Hepatocyte (in vitro differentiated cells): Measurements from ENCODE around the gene C19orf33. TPM values are rescaled to one million over a fixed set of nuclear protein-coding genes. Genes with fewer than 3 reads are reported as not detected.

Source experiments
- DNase-seq: peaks from one replicate; pipeline ENCODE4 v3.0.0-alpha.2; 2016; ENCODE audit warnings: low spot score
- H2AFZ ChIP-seq: fragments of 200-600 bp; sonication (generic); 2 replicates; pipeline ENCODE4 v1.6.0; 2016; ENCODE audit warnings: antibody characterized with exemption, mild to moderate bottlenecking
- H3K27ac ChIP-seq: fragments of 200-600 bp; sonication (generic); 2 replicates; pipeline ENCODE4 v1.5.1; 2016; ENCODE audit warnings: mild to moderate bottlenecking
- H3K27me3 ChIP-seq: fragments of 200-600 bp; sonication (generic); 2 replicates; pipeline ENCODE4 v1.6.1; 2016
- H3K36me3 ChIP-seq: fragments of 200-600 bp; sonication (generic); replicated peaks from 2 replicates; pipeline ENCODE4 v1.5.1; 2016; ENCODE audit warnings: low read depth; ENCODE audit not compliant: insufficient read depth
- H3K4me1 ChIP-seq: fragments of 200-600 bp; sonication (generic); 2 replicates; pipeline ENCODE4 v1.5.1; 2016; ENCODE audit warnings: mild to moderate bottlenecking, moderate library complexity; ENCODE audit not compliant: insufficient read depth
- H3K4me2 ChIP-seq: fragments of 200-600 bp; sonication (generic); 2 replicates; pipeline ENCODE4 v1.6.0; 2016
- H3K4me3 ChIP-seq: fragments of 200-600 bp; sonication (generic); 2 replicates; pipeline ENCODE4 v1.5.1; 2016; ENCODE audit warnings: mild to moderate bottlenecking
- H3K79me2 ChIP-seq: fragments of 200-600 bp; sonication (generic); 2 replicates; pipeline ENCODE4 v1.6.0; 2017; ENCODE audit warnings: mild to moderate bottlenecking
- H3K9me2 ChIP-seq: fragments of 200-600 bp; sonication (generic); replicated peaks from 2 replicates; pipeline ENCODE4 v1.6.0; 2017; ENCODE audit warnings: mild to moderate bottlenecking; ENCODE audit not compliant: insufficient read depth
- H3K9me3 ChIP-seq: fragments of 200-600 bp; sonication (generic); 2 replicates; pipeline ENCODE4 v1.5.1; 2016; ENCODE audit warnings: low read depth, mild to moderate bottlenecking
- H4K20me1 ChIP-seq: fragments of 200-600 bp; sonication (generic); 2 replicates; pipeline ENCODE4 v1.6.0; 2016; ENCODE audit warnings: mild to moderate bottlenecking; ENCODE audit not compliant: insufficient read depth, poor library complexity, severe bottlenecking
- EZH2 ChIP-seq: fragments of 200-600 bp; sonication (generic); IDR thresholded peaks from 2 replicates; pipeline ENCODE4 v1.6.1; 2016; ENCODE audit warnings: antibody characterized with exemption, mild to moderate bottlenecking, borderline replicate concordance
- EZH2phosphoT487 ChIP-seq: fragments of 200-600 bp; sonication (generic); IDR thresholded peaks from one replicate; pipeline ENCODE4 v1.6.1; 2018; ENCODE audit warnings: antibody characterized with exemption, mild to moderate bottlenecking, low read depth, moderate library complexity; ENCODE audit not compliant: unreplicated experiment, severe bottlenecking
- WGBS: methylation state at CpG from one replicate; pipeline ENCODE4 v1.1.6; 2016; ENCODE audit warnings: low lambda C conversion rate; ENCODE audit errors: missing lambda C conversion rate; 5-methylcytosine and 5-hydroxymethylcytosine counted together
- polyA plus RNA-seq: library from polyadenylated mRNA; unstranded; fragments of >200 nt; fragmentation: Nextera tagmentation; extraction: Ambion mirVana; gene quantifications from 2 replicates; pipeline ENCODE4 v1.2.1, GENCODE V29; 2016
- total RNA-seq: library from RNA; depleted of rRNA; stranded (reverse); fragments of >200 nt; gene quantifications from 2 replicates; pipeline ENCODE4 v1.2.3, GENCODE V29; 2014
- TF ChIP-seq, protein P1 (sequence below): fragments of 200-600 bp; sonication (generic); IDR thresholded peaks from 2 replicates; pipeline ENCODE4 v1.5.1; 2016; ENCODE audit warnings: antibody characterized with exemption, mild to moderate bottlenecking; ENCODE audit not compliant: poor library complexity

Gene C19orf33
- total and polyA plus RNA-seq, 2 experiments from 2014 or later = 118 to 126 TPM

DNA sequence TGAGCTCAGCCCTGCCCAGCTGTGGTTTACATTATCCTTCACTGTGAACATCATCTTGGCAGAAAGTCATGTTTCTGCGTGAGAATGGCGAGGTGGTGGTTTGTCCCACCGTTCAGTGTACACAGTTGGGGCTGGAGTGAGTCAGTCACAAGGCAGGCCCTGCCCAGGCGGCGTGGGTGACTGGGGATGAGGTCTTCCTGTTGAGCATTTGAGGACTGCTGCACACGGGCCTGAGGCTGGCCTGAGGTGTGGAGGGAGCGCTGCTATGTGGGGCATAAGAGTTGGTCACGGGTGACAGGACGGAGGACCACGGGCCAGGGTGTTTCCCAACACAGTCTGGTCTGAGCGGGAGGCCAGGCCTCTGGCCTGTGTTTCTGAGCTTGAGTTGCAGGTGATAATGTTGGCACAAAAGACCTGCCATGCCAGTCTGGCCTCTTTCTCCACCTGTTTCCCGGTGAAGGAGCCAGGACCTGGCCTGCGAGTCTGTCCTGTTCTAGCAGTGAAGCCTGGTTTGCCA, 13.4 kb upstream of the C19orf33 start:
- Histone ChIP-seq H3K4me3 (no peak overlapping the region), H3K27me3 (no peaks in the 10 kb centered on the region), H3K36me3 (no peaks in the 10 kb centered on the region), H3K4me2 (no peak overlapping the region), H3K4me1 (peaks cover 13% of the 10 kb centered on the region), H3K9me3 (no peaks in the 10 kb centered on the region), H2AFZ (no peak overlapping the region), H3K9me2 (no peaks in the 10 kb centered on the region), H3K27ac (peak overlapping the region; percentile 65), H4K20me1 (no peaks in the 10 kb centered on the region), H3K79me2 (peaks cover 6% of the 10 kb centered on the region)
- WGBS = 71% methylated on average over 13 of the region's 13 CpGs
- DNase-seq = peak; percentile 48
- TF ChIP-seq, protein P1, sequence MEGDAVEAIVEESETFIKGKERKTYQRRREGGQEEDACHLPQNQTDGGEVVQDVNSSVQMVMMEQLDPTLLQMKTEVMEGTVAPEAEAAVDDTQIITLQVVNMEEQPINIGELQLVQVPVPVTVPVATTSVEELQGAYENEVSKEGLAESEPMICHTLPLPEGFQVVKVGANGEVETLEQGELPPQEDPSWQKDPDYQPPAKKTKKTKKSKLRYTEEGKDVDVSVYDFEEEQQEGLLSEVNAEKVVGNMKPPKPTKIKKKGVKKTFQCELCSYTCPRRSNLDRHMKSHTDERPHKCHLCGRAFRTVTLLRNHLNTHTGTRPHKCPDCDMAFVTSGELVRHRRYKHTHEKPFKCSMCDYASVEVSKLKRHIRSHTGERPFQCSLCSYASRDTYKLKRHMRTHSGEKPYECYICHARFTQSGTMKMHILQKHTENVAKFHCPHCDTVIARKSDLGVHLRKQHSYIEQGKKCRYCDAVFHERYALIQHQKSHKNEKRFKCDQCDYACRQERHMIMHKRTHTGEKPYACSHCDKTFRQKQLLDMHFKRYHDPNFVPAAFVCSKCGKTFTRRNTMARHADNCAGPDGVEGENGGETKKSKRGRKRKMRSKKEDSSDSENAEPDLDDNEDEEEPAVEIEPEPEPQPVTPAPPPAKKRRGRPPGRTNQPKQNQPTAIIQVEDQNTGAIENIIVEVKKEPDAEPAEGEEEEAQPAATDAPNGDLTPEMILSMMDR = no peak
- TF ChIP-seq EZH2phosphoT487 (no peak), EZH2 (no peak)

DNA sequence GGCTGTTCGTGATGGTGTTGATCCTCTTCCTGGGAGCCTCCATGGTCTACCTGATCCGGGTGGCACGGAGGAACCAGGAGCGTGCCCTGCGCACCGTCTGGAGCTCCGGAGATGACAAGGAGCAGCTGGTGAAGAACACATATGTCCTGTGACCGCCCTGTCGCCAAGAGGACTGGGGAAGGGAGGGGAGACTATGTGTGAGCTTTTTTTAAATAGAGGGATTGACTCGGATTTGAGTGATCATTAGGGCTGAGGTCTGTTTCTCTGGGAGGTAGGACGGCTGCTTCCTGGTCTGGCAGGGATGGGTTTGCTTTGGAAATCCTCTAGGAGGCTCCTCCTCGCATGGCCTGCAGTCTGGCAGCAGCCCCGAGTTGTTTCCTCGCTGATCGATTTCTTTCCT, 12.2 kb upstream of the C19orf33 start:
- 71% methylated on average over 15 of the region's 15 CpGs for WGBS
- DNase-seq = no peak

DNA sequence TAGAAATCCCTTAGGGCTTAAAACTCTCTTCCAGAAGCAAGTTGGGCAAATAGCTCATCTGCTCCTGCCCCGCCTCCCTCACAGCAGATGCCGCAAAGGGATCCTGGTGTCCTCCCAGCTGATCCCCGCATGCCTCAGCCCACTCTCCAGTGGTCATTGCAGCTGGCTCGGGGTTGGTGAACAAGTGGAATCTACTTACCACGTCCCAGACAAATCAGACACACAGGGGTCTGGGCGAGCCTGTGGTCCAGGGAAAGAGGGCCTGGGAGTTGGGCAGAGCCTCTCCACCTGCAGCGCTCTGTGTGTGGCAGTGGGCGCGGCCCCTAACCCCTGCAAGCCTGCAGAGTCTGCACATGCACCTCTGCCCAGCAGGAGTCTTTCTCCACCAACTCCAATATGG, 10.8 kb upstream of the C19orf33 start:
- 92% methylated on average over 9 of the region's 9 CpGs for WGBS
- H3K79me2 ChIP-seq = no peaks in the 10 kb centered on the region
- H3K9me3 ChIP-seq = no peaks in the 10 kb centered on the region
- H3K4me3 ChIP-seq = no peak overlapping the region
- no peak overlapping the region for H3K27ac ChIP-seq
- H3K27me3 ChIP-seq = no peaks in the 10 kb centered on the region
- H3K4me2 ChIP-seq = no peak overlapping the region
- H3K9me2 ChIP-seq = no peaks in the 10 kb centered on the region
- H4K20me1 ChIP-seq = no peaks in the 10 kb centered on the region
- no peak overlapping the region for H2AFZ ChIP-seq
- H3K36me3 ChIP-seq = no peaks in the 10 kb centered on the region
- TF ChIP-seq EZH2phosphoT487 (no peak), EZH2 (no peak)
- TF ChIP-seq, protein P1 = no peak
- peaks cover 14% of the 10 kb centered on the region for H3K4me1 ChIP-seq
- DNase-seq = no peak

More for the DNA sequence above, 12.2 kb upstream of the C19orf33 start:
- H3K4me3 ChIP-seq = no peak overlapping the region
- H3K27ac ChIP-seq = peak overlapping the region; percentile 55
- no peaks in the 10 kb centered on the region for H3K36me3 ChIP-seq
- H3K79me2 ChIP-seq = no peaks in the 10 kb centered on the region
- H3K27me3 ChIP-seq = no peaks in the 10 kb centered on the region
- H3K9me2 ChIP-seq = no peaks in the 10 kb centered on the region
- no peak overlapping the region for H3K4me2 ChIP-seq
- H4K20me1 ChIP-seq = no peaks in the 10 kb centered on the region
- H3K9me3 ChIP-seq = no peaks in the 10 kb centered on the region
- peaks cover 13% of the 10 kb centered on the region for H3K4me1 ChIP-seq
- no peak overlapping the region for H2AFZ ChIP-seq
- no peak for TF ChIP-seq EZH2
- TF ChIP-seq, protein P1 = peak; percentile 10

DNA sequence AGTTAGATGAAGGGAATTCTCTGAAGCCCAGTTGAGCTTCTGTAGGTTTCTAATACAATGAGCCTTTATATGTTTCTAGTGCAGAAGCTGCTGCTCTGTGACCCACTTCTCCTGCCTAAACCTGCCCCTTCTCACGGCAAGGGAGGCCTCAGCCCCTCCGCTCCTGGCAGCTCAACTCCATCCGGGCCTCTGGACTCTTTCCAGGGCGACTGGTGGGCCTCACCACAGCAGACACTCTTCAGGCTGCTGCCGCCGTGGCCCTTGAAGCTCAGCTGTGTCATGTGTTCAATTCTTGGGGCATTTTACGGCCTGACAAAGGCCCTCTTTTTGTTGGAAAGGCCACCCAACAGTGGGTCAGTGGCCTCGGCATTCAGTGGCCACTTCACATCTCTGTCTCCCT, 10.0 kb upstream of the C19orf33 start:
- H3K27ac ChIP-seq = no peak overlapping the region
- H3K36me3 ChIP-seq = no peaks in the 10 kb centered on the region
- no peaks in the 10 kb centered on the region for H3K27me3 ChIP-seq
- H3K79me2 ChIP-seq = no peaks in the 10 kb centered on the region
- no peaks in the 10 kb centered on the region for H4K20me1 ChIP-seq
- TF ChIP-seq EZH2phosphoT487 = no peak
- TF ChIP-seq, protein P1 = no peak
- no peak for TF ChIP-seq EZH2
- H3K9me3 ChIP-seq = no peaks in the 10 kb centered on the region
- H3K4me2 ChIP-seq = no peak overlapping the region
- peaks cover 23% of the 10 kb centered on the region for H3K4me1 ChIP-seq
- 82% methylated on average over 8 of the region's 8 CpGs for WGBS
- H3K4me3 ChIP-seq = no peak overlapping the region
- DNase-seq = no peak
- H2AFZ ChIP-seq = no peak overlapping the region
- no peaks in the 10 kb centered on the region for H3K9me2 ChIP-seq
